ENCODE results near the gene MCAM.

- TF ChIP-seq REST (IDR thresholded peaks at IDR 0.05; ENCODE audit: low read depth) (no peak), FOXM1 (IDR thresholded peaks at IDR 0.05; ENCODE audit: borderline replicate concordance, low read depth) (no peak), TAF1 (IDR thresholded peaks at IDR 0.05; ENCODE audit: low read depth) (no peak), YY1 (IDR thresholded peaks at IDR 0.05; ENCODE audit: low read depth) (no peak), EGR1 (IDR thresholded peaks at IDR 0.05) (no peak)
Measured at GRCh38 chr11:119332111-119332765, 15.3 kb upstream of the MCAM start.
